Measurements from ENCODE around the gene PPFIA3. TPM values are rescaled to one million over a fixed set of nuclear protein-coding genes. Genes with fewer than 3 reads are reported as not detected.

Gene PPFIA3
- total RNA-seq, 1 experiment from 2014 or later, result 28.1 TPM

DNA sequence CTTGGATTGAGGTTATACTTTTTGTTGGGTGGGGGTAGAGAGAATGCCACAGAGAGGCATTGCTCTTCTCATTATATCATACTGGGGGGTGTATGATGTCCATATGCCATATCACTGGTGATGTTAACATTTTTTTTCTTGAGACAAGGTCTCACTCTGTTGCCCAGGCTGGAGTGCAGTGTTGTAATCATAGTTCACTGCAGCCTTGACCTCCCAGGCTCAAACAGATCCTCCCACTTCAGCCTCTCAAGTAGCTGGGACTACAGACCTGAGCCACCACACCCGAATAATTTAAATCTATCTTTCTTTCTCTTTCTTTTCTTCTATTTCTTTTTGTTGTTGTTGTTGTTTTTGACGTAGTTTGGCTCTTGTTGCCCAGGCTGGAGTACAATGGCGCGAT, 39.0 kb upstream of the PPFIA3 start:
- no TSS peak for BruUV-seq (replicated peaks)
- Histone ChIP-seq H3K36me3 (ENCODE audit: control insufficient read depth in 1 of 2, insufficient read depth in 2 of 2, low read length in 2 of 2) (no peaks in the 10 kb centered on the region), H4K20me1 (ENCODE audit: insufficient read depth) (no peaks in the 10 kb centered on the region), H3K9me3 (ENCODE audit: control insufficient read depth in 1 of 2, insufficient read depth in 1 of 2, low read depth in 1 of 2, low read length in 2 of 2) (no peaks in the 10 kb centered on the region), H3K4me3 (replicated peaks in 1 of 2; ENCODE audit: low read depth in 1 of 2, low read length in 2 of 2) (no peak overlapping the region), H3K4me1 (ENCODE audit: control insufficient read depth in 1 of 2, insufficient read depth in 2 of 2, low read length in 2 of 2) (peaks cover 0 to 9% of the 10 kb centered on the region in 2 experiments; a peak in 2 of 4 replicates), H3K4me2 (ENCODE audit: low read length) (no peak overlapping the region), H3K27me3 (ENCODE audit: insufficient read depth, low read length) (no peaks in the 10 kb centered on the region), H2AFZ (ENCODE audit: low read depth, low read length, poor library complexity, severe bottlenecking) (no peak overlapping the region), H3K79me2 (ENCODE audit: insufficient read depth, low read length) (peaks cover 2% of the 10 kb centered on the region), H3K9me2 (ENCODE audit: insufficient read depth) (no peaks in the 10 kb centered on the region), H3K9ac (ENCODE audit: low read length) (no peak overlapping the region), H3K27ac (ENCODE audit: low read depth, low read length) (no peak overlapping the region)
- POLR2A ChIA-PET, result no interaction called here
- intact Hi-C loops (cut with micrococcal nuclease), result no loop called here
- RAD21 ChIA-PET (ENCODE audit: low non-redundant PET in 1 of 2, low total read pairs in 2 of 2, uncharacterized antibody in 2 of 2, unreplicated experiment in 2 of 2), result no interaction called here
- no peak for ATAC-seq
- TF ChIP-seq, protein P1, sequence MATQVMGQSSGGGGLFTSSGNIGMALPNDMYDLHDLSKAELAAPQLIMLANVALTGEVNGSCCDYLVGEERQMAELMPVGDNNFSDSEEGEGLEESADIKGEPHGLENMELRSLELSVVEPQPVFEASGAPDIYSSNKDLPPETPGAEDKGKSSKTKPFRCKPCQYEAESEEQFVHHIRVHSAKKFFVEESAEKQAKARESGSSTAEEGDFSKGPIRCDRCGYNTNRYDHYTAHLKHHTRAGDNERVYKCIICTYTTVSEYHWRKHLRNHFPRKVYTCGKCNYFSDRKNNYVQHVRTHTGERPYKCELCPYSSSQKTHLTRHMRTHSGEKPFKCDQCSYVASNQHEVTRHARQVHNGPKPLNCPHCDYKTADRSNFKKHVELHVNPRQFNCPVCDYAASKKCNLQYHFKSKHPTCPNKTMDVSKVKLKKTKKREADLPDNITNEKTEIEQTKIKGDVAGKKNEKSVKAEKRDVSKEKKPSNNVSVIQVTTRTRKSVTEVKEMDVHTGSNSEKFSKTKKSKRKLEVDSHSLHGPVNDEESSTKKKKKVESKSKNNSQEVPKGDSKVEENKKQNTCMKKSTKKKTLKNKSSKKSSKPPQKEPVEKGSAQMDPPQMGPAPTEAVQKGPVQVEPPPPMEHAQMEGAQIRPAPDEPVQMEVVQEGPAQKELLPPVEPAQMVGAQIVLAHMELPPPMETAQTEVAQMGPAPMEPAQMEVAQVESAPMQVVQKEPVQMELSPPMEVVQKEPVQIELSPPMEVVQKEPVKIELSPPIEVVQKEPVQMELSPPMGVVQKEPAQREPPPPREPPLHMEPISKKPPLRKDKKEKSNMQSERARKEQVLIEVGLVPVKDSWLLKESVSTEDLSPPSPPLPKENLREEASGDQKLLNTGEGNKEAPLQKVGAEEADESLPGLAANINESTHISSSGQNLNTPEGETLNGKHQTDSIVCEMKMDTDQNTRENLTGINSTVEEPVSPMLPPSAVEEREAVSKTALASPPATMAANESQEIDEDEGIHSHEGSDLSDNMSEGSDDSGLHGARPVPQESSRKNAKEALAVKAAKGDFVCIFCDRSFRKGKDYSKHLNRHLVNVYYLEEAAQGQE (IDR thresholded peaks at IDR 0.05; ENCODE audit: low read depth), result no peak
- TF ChIP-seq CBX3 (IDR thresholded peaks at IDR 0.05; ENCODE audit: low read depth) (no peak), EGR1 (IDR thresholded peaks at IDR 0.05; ENCODE audit: low read depth) (no peak), FOSL1 (IDR thresholded peaks at IDR 0.05; ENCODE audit: low read depth) (no peak), ZFX (IDR thresholded peaks at IDR 0.05) (no peak), ELF1 (IDR thresholded peaks at IDR 0.05; ENCODE audit: borderline replicate concordance, low read depth) (no peak), EZH2 (IDR thresholded peaks at IDR 0.05) (no peak), YY1 (IDR thresholded peaks at IDR 0.05; ENCODE audit: extremely low read depth, insufficient replicate concordance, low read depth, low read length) (no peak), CEBPB (IDR thresholded peaks at IDR 0.05; ENCODE audit: low read depth) (no peak), POLR2A (IDR thresholded peaks at IDR 0.05; ENCODE audit: borderline replicate concordance, extremely low read depth, insufficient read depth, insufficient read length) (no peak), EZH2phosphoT487 (IDR thresholded peaks at IDR 0.05; ENCODE audit: borderline replicate concordance) (no peak)
- TF ChIP-seq, protein P2, sequence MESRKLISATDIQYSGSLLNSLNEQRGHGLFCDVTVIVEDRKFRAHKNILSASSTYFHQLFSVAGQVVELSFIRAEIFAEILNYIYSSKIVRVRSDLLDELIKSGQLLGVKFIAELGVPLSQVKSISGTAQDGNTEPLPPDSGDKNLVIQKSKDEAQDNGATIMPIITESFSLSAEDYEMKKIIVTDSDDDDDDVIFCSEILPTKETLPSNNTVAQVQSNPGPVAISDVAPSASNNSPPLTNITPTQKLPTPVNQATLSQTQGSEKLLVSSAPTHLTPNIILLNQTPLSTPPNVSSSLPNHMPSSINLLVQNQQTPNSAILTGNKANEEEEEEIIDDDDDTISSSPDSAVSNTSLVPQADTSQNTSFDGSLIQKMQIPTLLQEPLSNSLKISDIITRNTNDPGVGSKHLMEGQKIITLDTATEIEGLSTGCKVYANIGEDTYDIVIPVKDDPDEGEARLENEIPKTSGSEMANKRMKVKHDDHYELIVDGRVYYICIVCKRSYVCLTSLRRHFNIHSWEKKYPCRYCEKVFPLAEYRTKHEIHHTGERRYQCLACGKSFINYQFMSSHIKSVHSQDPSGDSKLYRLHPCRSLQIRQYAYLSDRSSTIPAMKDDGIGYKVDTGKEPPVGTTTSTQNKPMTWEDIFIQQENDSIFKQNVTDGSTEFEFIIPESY (IDR thresholded peaks at IDR 0.05; ENCODE audit: extremely low read depth, insufficient replicate concordance, low read length), result no peak
- TF ChIP-seq, protein P3, sequence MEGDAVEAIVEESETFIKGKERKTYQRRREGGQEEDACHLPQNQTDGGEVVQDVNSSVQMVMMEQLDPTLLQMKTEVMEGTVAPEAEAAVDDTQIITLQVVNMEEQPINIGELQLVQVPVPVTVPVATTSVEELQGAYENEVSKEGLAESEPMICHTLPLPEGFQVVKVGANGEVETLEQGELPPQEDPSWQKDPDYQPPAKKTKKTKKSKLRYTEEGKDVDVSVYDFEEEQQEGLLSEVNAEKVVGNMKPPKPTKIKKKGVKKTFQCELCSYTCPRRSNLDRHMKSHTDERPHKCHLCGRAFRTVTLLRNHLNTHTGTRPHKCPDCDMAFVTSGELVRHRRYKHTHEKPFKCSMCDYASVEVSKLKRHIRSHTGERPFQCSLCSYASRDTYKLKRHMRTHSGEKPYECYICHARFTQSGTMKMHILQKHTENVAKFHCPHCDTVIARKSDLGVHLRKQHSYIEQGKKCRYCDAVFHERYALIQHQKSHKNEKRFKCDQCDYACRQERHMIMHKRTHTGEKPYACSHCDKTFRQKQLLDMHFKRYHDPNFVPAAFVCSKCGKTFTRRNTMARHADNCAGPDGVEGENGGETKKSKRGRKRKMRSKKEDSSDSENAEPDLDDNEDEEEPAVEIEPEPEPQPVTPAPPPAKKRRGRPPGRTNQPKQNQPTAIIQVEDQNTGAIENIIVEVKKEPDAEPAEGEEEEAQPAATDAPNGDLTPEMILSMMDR (IDR thresholded peaks at IDR 0.05 in 2 of 3, conservative IDR thresholded peaks at IDR 0.05 in 1 of 3; ENCODE audit: borderline replicate concordance in 1 of 3, insufficient read depth in 1 of 3, low read depth in 2 of 3, low read length in 2 of 3), result no peak
- TF ChIP-seq, protein P4, sequence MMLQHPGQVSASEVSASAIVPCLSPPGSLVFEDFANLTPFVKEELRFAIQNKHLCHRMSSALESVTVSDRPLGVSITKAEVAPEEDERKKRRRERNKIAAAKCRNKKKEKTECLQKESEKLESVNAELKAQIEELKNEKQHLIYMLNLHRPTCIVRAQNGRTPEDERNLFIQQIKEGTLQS (IDR thresholded peaks at IDR 0.05), result no peak
- no peak for DNase-seq (ENCODE audit: low read depth, low spot score)
- CTCF ChIA-PET, result no interaction called here
